IMR-90 (cell line): Measurements from ENCODE around the gene FAAP20. TPM values are rescaled to one million over a fixed set of nuclear protein-coding genes. Genes with fewer than 3 reads are reported as not detected.

Experiments
- ATAC-seq: fragments of 200-7000 bp; cut with Tn5 transposase; 2 replicates; pipeline ENCODE4 v1.9.1; 2020; ENCODE audit warnings: low read depth, mild to moderate bottlenecking, moderate library complexity
- BruUV-seq: library from RNA; stranded (reverse); fragments of 400-500 nt; replicated peaks from 2 replicates; lab custom pipeline; 2021; lab: Mats Ljungman, UMichigan
- CTCF ChIA-PET: fragments of 300-600 bp; formaldehyde crosslinking; extraction: SDS; loops from one replicate; lab custom pipeline; 2021; ENCODE audit warnings: antibody characterized with exemption; lab: Yijun Ruan, JAX
- POLR2A ChIA-PET: fragments of 300-600 bp; sonication (Branson Sonifier 250); formaldehyde crosslinking; loops from one replicate; lab custom pipeline; 2022; ENCODE audit warnings: antibody characterized with exemption; ENCODE audit not compliant: unreplicated experiment; lab: Charles Lee
- DNase-seq: peaks from one replicate; pipeline ENCODE4 v3.0.0; 2013
- H2AFZ ChIP-seq: replicated peaks from 2 replicates; pipeline ENCODE3; 2013; ENCODE audit warnings: low read length, mild to moderate bottlenecking; ENCODE audit not compliant: poor library complexity
- H2AK5ac ChIP-seq: 2 replicates; pipeline ENCODE4 v1.6.1; 2013; ENCODE audit warnings: low read depth, low read length, inconsistent platforms
- H2AK9ac ChIP-seq: replicated peaks from 2 replicates; pipeline ENCODE3; 2013; ENCODE audit warnings: mild to moderate bottlenecking, low read depth, low read length, moderate library complexity; ENCODE audit not compliant: poor library complexity
- H2BK120ac ChIP-seq: 2 replicates; pipeline ENCODE4 v1.6.1; 2013; ENCODE audit warnings: low read depth, low read length, inconsistent platforms
- H2BK15ac ChIP-seq: 3 replicates; pipeline ENCODE4 v1.6.1; 2013; ENCODE audit warnings: low read depth, low read length, inconsistent platforms
- H2BK20ac ChIP-seq: 2 replicates; pipeline ENCODE4 v1.6.1; 2013; ENCODE audit warnings: low read depth, mild to moderate bottlenecking, inconsistent platforms, low read length, moderate library complexity
- H2BK5ac ChIP-seq: 2 replicates; pipeline ENCODE4 v1.6.1; 2013; ENCODE audit warnings: mild to moderate bottlenecking, low read depth, low read length, inconsistent platforms; ENCODE audit not compliant: poor library complexity, severe bottlenecking
- H3K14ac ChIP-seq: replicated peaks from 2 replicates; pipeline ENCODE4 v1.6.1; 2013; ENCODE audit warnings: low read depth, low read length, inconsistent platforms
- H3K18ac ChIP-seq: 2 replicates; pipeline ENCODE4 v1.6.1; 2013; ENCODE audit warnings: low read depth, low read length, control low read depth
- H3K23ac ChIP-seq: 2 replicates; pipeline ENCODE4 v1.6.1; 2013; ENCODE audit warnings: low read depth, low read length, inconsistent platforms
- H3K27ac ChIP-seq: 2 replicates; pipeline ENCODE4 v1.5.1; 2013; ENCODE audit warnings: mild to moderate bottlenecking, control low read depth, low read length; ENCODE audit not compliant: insufficient read depth
- H3K27me3 ChIP-seq: 2 replicates; pipeline ENCODE4 v1.6.1; 2013; ENCODE audit warnings: low read length; ENCODE audit not compliant: control insufficient read depth, insufficient read depth
- H3K36me3 ChIP-seq: 2 replicates; pipeline ENCODE4 v1.6.1; 2013; ENCODE audit warnings: low read length, mixed read lengths; ENCODE audit not compliant: control insufficient read depth, insufficient read depth
- H3K4ac ChIP-seq: 2 replicates; pipeline ENCODE4 v1.6.1; 2013; ENCODE audit warnings: low read depth, low read length, inconsistent platforms
- H3K4me1 ChIP-seq: 2 replicates; pipeline ENCODE4 v1.6.1; 2013; ENCODE audit warnings: low read length, mixed read lengths; ENCODE audit not compliant: control insufficient read depth, insufficient read depth
- H3K4me2 ChIP-seq: 2 replicates; pipeline ENCODE4 v1.6.1; 2013; ENCODE audit warnings: low read depth, mild to moderate bottlenecking, control low read depth, low read length, moderate library complexity
- H3K4me3 ChIP-seq: 2 replicates; pipeline ENCODE4 v1.5.1; 2013; ENCODE audit warnings: low read depth, mild to moderate bottlenecking, control low read depth, low read length, moderate library complexity; ENCODE audit not compliant: insufficient read depth
- H3K56ac ChIP-seq: 2 replicates; pipeline ENCODE4 v1.6.1; 2013; ENCODE audit warnings: low read length, inconsistent platforms; ENCODE audit not compliant: insufficient read depth; ENCODE audit errors: extremely low read depth
- H3K79me1 ChIP-seq, 2 experiments: 2 replicates each; pipeline ENCODE4 v1.6.1; 2013; ENCODE audit warnings: low read length in 2 of 2, inconsistent platforms in 1 of 2, low read depth in 1 of 2
- H3K9ac ChIP-seq: 2 replicates; pipeline ENCODE4 v1.6.1; 2013; ENCODE audit warnings: low read depth, low read length, control low read depth
- H3K9me1 ChIP-seq: 2 replicates; pipeline ENCODE4 v1.6.1; 2013; ENCODE audit warnings: low read length, inconsistent platforms; ENCODE audit not compliant: insufficient read depth
- H3K9me3 ChIP-seq: 2 replicates; pipeline ENCODE4 v1.6.1; 2013; ENCODE audit warnings: low read length; ENCODE audit not compliant: control insufficient read depth, insufficient read depth
- H4K20me1 ChIP-seq: 2 replicates; pipeline ENCODE4 v1.6.1; 2013; ENCODE audit warnings: low read length, inconsistent platforms; ENCODE audit not compliant: insufficient read depth
- H4K5ac ChIP-seq: 2 replicates; pipeline ENCODE4 v1.6.1; 2013; ENCODE audit warnings: mild to moderate bottlenecking, low read depth, low read length, control low read depth
- H4K8ac ChIP-seq, 2 experiments: 2 replicates each; pipeline ENCODE4 v1.6.1; 2013; ENCODE audit warnings: low read depth in 2 of 2, low read length in 2 of 2, control low read depth in 1 of 2, inconsistent platforms in 1 of 2
- H4K91ac ChIP-seq: 2 replicates; pipeline ENCODE4 v1.6.1; 2013; ENCODE audit warnings: low read depth, low read length, inconsistent platforms; ENCODE audit not compliant: insufficient read depth
- BHLHE40 ChIP-seq: fragments of 150-350 bp; IDR thresholded peaks from 2 replicates; pipeline ENCODE4 v1.6.1; 2016; ENCODE audit warnings: mild to moderate bottlenecking, low read depth, low read length
- CEBPB ChIP-seq: IDR thresholded peaks from 2 replicates; pipeline ENCODE4 v1.6.1; 2012; ENCODE audit warnings: low read depth, low read length, improper control_type of control experiment
- CHD1 ChIP-seq: IDR thresholded peaks from 2 replicates; pipeline ENCODE4 v1.6.1; 2012; ENCODE audit warnings: low read depth, low read length, improper control_type of control experiment
- FOS ChIP-seq: fragments of 150-350 bp; IDR thresholded peaks from 2 replicates; pipeline ENCODE4 v1.6.1; 2016; ENCODE audit warnings: low read depth, low read length
- MAFK ChIP-seq: IDR thresholded peaks from 2 replicates; pipeline ENCODE4 v1.6.1; 2012; ENCODE audit warnings: low read depth, low read length, improper control_type of control experiment
- MAZ ChIP-seq: IDR thresholded peaks from 2 replicates; pipeline ENCODE4 v1.6.1; 2012; ENCODE audit warnings: low read depth, mild to moderate bottlenecking, low read length, improper control_type of control experiment, moderate library complexity, borderline replicate concordance
- MXI1 ChIP-seq: IDR thresholded peaks from 2 replicates; pipeline ENCODE4 v1.6.1; 2012; ENCODE audit warnings: low read depth, mild to moderate bottlenecking, low read length, moderate library complexity, borderline replicate concordance
- NFE2L2 ChIP-seq: fragments of 150-350 bp; IDR thresholded peaks from 2 replicates; pipeline ENCODE4 v1.6.1; 2016; ENCODE audit warnings: low read depth, mild to moderate bottlenecking, low read length
- POLR2A ChIP-seq: IDR thresholded peaks from 2 replicates; pipeline ENCODE4 v1.6.1; 2012; ENCODE audit warnings: mild to moderate bottlenecking, low read depth, low read length
- RAD21 ChIP-seq: IDR thresholded peaks from 2 replicates; pipeline ENCODE4 v1.6.1; 2012; ENCODE audit warnings: low read length, improper control_type of control experiment
- RCOR1 ChIP-seq: IDR thresholded peaks from 2 replicates; pipeline ENCODE4 v1.6.1; 2012; ENCODE audit warnings: mild to moderate bottlenecking, low read length, improper control_type of control experiment; ENCODE audit not compliant: insufficient replicate concordance
- RFX5 ChIP-seq: IDR thresholded peaks from 2 replicates; pipeline ENCODE4 v1.8.0; 2012; ENCODE audit warnings: low read depth, mild to moderate bottlenecking, low read length, moderate library complexity
- SMC3 ChIP-seq: fragments of 150-350 bp; IDR thresholded peaks from 2 replicates; pipeline ENCODE4 v1.6.1; 2016; ENCODE audit warnings: low read depth, mild to moderate bottlenecking, antibody characterized with exemption, low read length, moderate library complexity
- USF2 ChIP-seq: fragments of 150-350 bp; IDR thresholded peaks from 2 replicates; pipeline ENCODE4 v1.6.1; 2017; ENCODE audit warnings: mild to moderate bottlenecking, antibody characterized with exemption, low read length, low read depth
- WGBS, 2 experiments: methylation state at CpG; one replicate each; pipeline versions ENCODE4 v1.1.5 to v1.1.7; 2013; ENCODE audit warnings: missing lambda C conversion rate in 2 of 2; ENCODE audit not compliant: insufficient read length in 1 of 2; ENCODE audit errors: extremely low coverage in 2 of 2; 5-methylcytosine and 5-hydroxymethylcytosine counted together
- dilution Hi-C: fragments of 300-500 bp; cut with HindIII; formaldehyde crosslinking; loops from one replicate; pipeline ENCODE4 v1.14.3; 2018; ENCODE audit warnings: low sequenced_read_pairs; ENCODE audit not compliant: unreplicated experiment
- in situ Hi-C: fragments of 300-500 bp; cut with MboI; formaldehyde crosslinking; loops from 3 replicates; pipeline ENCODE4 v1.14.3; 2019; ENCODE audit warnings: low sequenced_read_pairs, inconsistent platforms, mixed read lengths
- intact Hi-C: fragments of 100-400 bp; cut with micrococcal nuclease; formaldehyde crosslinking; loops from 2 replicates; pipeline ENCODE4 v1.10.0; 2022
- polyA plus RNA-seq, 3 experiments: library from polyadenylated mRNA; depleted of rRNA; stranded (reverse); fragments of >200 nt; gene quantifications; 2 replicates each; pipeline ENCODE4 v1.2.3, GENCODE V29; 2012; ENCODE audit warnings: low replicate concordance in 1 of 3
- total RNA-seq: library from RNA; depleted of rRNA; stranded (reverse); fragments of >200 nt; gene quantifications from 2 replicates; pipeline ENCODE4 v1.2.3, GENCODE V29; 2012
- TF ChIP-seq, protein P1 (sequence below): fragments of 150-350 bp; IDR thresholded peaks from 2 replicates; pipeline ENCODE4 v1.6.1; 2016; ENCODE audit warnings: low read depth, mild to moderate bottlenecking, low read length, moderate library complexity, borderline replicate concordance

Gene FAAP20
- total and polyA plus RNA-seq, 2 of the 4 experiments (the other 2 are of a cell fraction) = 6.5 to 31.5 TPM

- no peak for DNase-seq
- TF ChIP-seq RAD21 (no peak), SMC3 (no peak), FOS (no peak), CHD1 (no peak), MAFK (no peak), CEBPB (no peak), MAZ (no peak), BHLHE40 (no peak), RFX5 (no peak), USF2 (no peak), RCOR1 (no peak), MXI1 (no peak), POLR2A (no peak), NFE2L2 (no peak)
- TF ChIP-seq, protein P1, sequence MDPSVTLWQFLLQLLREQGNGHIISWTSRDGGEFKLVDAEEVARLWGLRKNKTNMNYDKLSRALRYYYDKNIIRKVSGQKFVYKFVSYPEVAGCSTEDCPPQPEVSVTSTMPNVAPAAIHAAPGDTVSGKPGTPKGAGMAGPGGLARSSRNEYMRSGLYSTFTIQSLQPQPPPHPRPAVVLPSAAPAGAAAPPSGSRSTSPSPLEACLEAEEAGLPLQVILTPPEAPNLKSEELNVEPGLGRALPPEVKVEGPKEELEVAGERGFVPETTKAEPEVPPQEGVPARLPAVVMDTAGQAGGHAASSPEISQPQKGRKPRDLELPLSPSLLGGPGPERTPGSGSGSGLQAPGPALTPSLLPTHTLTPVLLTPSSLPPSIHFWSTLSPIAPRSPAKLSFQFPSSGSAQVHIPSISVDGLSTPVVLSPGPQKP = no peak
- no peak overlapping the region for H2BK20ac ChIP-seq
- BruUV-seq = no TSS peak
- H3K36me3 ChIP-seq = no peaks in the 10 kb centered on the region
- ChIA-PET CTCF (no interaction called here), POLR2A (no interaction called here)
- H3K14ac ChIP-seq = no peak overlapping the region
- H4K20me1 ChIP-seq = no peaks in the 10 kb centered on the region; the same call in 1 of the 2 replicates
- H2BK120ac ChIP-seq = no peak overlapping the region
- no peaks in the 10 kb centered on the region for H3K27me3 ChIP-seq
- intact Hi-C loops = no loop called here
- peaks cover 0 to 20% of the 10 kb centered on the region in 2 experiments; a peak in 3 of 4 replicates for H3K79me1 ChIP-seq
- H3K9me1 ChIP-seq = peaks cover 7% of the 10 kb centered on the region; the same call in 1 of the 2 replicates
- no peak for ATAC-seq
- H2BK15ac ChIP-seq = no peak overlapping the region
- no peak overlapping the region for H2AK5ac ChIP-seq
- no peak overlapping the region for H4K91ac ChIP-seq
- H3K23ac ChIP-seq = no peak overlapping the region
- no peak overlapping the region for H4K8ac ChIP-seq
- no peak overlapping the region for H3K4ac ChIP-seq
- H3K56ac ChIP-seq = no peak overlapping the region
- no peak overlapping the region for H2AK9ac ChIP-seq
- H3K27ac ChIP-seq = no peak overlapping the region
- no peak overlapping the region for H2AFZ ChIP-seq
- no peak overlapping the region for H3K4me2 ChIP-seq
- H3K4me3 ChIP-seq = no peak overlapping the region
- WGBS, 2 experiments = 90% methylated on average over 5 of the region's 7 CpGs; no CpG with 5 or more reads in 1 of the 2 experiments
- no peak overlapping the region for H3K9ac ChIP-seq
- no peak overlapping the region for H4K5ac ChIP-seq
- H3K4me1 ChIP-seq = peaks cover 27% of the 10 kb centered on the region
- no peak overlapping the region for H3K18ac ChIP-seq
- in situ Hi-C loops = no loop called here
- H2BK5ac ChIP-seq = no peak overlapping the region
- dilution Hi-C loops = no loop called here
- H3K9me3 ChIP-seq = no peaks in the 10 kb centered on the region
Measured at GRCh38 chr1:2216767-2217058, 22.1 kb upstream of the FAAP20 start.
